ENCODE measurements around the gene TSPAN32.

DNA sequence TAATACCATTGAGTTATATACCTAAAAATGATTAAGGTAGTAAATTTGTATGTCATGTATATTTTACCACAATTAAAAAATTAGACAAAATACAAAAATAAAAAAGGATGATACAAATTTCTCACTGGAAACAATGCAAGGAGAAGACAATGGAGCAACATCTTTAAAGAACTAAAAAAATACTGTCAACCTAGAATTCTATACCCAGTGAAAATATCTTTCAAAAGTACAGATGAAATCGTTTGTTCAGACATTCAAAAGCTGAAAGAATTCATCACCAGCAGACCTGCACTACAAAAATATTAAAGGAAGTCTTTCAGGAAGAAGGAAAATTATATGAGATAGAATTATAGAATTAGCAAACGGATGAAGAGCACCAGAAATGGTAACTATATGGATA lies 21.6 kb upstream of the TSPAN32 start:
- TF ChIP-seq JUN (IDR thresholded peaks at IDR 0.05; ENCODE audit: borderline replicate concordance, insufficient read depth, insufficient read length, low read depth) (no peak), POLR2AphosphoS5 (IDR thresholded peaks at IDR 0.05; ENCODE audit: insufficient read depth, low read depth, low read length) (no peak), EZH2 (IDR thresholded peaks at IDR 0.05; ENCODE audit: borderline replicate concordance, low read depth, low read length, severe bottlenecking) (no peak), POLR2A (IDR thresholded peaks at IDR 0.05; ENCODE audit: low read depth, low read length) (no peak), FOS (IDR thresholded peaks at IDR 0.05; ENCODE audit: borderline replicate concordance, insufficient read depth, low read length) (no peak), GATA2 (IDR thresholded peaks at IDR 0.05; ENCODE audit: insufficient read depth, insufficient read length, low read depth, low read length) (no peak), MYC (IDR thresholded peaks at IDR 0.05; ENCODE audit: low read depth, low read length) (no peak)
- TF ChIP-seq, protein P1, sequence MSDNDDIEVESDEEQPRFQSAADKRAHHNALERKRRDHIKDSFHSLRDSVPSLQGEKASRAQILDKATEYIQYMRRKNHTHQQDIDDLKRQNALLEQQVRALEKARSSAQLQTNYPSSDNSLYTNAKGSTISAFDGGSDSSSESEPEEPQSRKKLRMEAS (IDR thresholded peaks at IDR 0.05; ENCODE audit: insufficient read depth, insufficient read length): no peak
- TF ChIP-seq, protein P2, sequence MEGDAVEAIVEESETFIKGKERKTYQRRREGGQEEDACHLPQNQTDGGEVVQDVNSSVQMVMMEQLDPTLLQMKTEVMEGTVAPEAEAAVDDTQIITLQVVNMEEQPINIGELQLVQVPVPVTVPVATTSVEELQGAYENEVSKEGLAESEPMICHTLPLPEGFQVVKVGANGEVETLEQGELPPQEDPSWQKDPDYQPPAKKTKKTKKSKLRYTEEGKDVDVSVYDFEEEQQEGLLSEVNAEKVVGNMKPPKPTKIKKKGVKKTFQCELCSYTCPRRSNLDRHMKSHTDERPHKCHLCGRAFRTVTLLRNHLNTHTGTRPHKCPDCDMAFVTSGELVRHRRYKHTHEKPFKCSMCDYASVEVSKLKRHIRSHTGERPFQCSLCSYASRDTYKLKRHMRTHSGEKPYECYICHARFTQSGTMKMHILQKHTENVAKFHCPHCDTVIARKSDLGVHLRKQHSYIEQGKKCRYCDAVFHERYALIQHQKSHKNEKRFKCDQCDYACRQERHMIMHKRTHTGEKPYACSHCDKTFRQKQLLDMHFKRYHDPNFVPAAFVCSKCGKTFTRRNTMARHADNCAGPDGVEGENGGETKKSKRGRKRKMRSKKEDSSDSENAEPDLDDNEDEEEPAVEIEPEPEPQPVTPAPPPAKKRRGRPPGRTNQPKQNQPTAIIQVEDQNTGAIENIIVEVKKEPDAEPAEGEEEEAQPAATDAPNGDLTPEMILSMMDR (IDR thresholded peaks at IDR 0.05; ENCODE audit: extremely low read depth in 1 of 2, insufficient read depth in 1 of 2, low read depth in 1 of 2, low read length in 2 of 2): no peak

Data from endothelial cell of umbilical vein (primary cell).